ENCODE data around the gene CYB5R2. TPM values are rescaled to one million over a fixed set of nuclear protein-coding genes. Genes with fewer than 3 reads are reported as not detected.

The CYB5R2 gene
- total RNA-seq, 3 donors from 2014 or later (not counting 1 experiment from before 2014, with no cell fraction given): 0.31 to 1.2 (median 0.55) TPM

DNA sequence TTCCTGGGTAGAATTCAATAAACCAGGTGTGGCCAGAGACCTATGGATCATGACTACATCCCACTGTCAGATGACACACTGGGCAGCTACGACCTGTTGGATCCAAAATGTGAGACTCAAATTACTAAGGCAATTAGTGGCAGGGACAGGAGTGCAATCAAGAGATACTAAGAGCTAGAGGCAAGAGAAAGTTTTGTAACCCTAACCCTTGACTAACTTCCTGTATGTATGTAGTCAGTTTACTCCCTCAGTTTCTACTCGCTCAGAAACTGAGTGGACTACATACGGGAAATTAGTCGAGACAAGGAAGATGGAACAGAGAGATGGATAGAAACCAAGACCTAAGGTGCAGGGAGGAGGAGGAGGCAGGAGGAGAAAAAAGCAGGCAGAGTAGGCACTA, 2.7 kb downstream of the CYB5R2 start:
- Mint-ChIP-seq H3K9me3 (no peaks in the 10 kb centered on the region), H3K4me1 (peaks cover 0 to 18% of the 10 kb centered on the region in 2 donors), H3K27me3 (ENCODE audit: low read depth in 2 of 2) (peaks cover 27 to 31% of the 10 kb centered on the region in 2 donors), H3K27ac (no peak overlapping the region), H3K36me3 (no peaks in the 10 kb centered on the region), H3K4me3 (no peak overlapping the region)
- intact Hi-C loops (cut with micrococcal nuclease): no loop called here
- peaks cover 16% of the 10 kb centered on the region for H3K27me3 ChIP-seq (ENCODE audit: control insufficient read depth, insufficient read depth, low read length)
- TF ChIP-seq CTCF (IDR thresholded peaks at IDR 0.05): no peak
- no peaks in the 10 kb centered on the region for H3K9me3 ChIP-seq (ENCODE audit: control insufficient read depth, insufficient read depth, low read length)
- 79% methylated on average over 4 of the region's 4 CpGs for WGBS (ENCODE audit: insufficient coverage)
- no peaks in the 10 kb centered on the region for H3K36me3 ChIP-seq (ENCODE audit: control insufficient read depth, insufficient read depth, low read length)
- no peak overlapping the region for H3K27ac ChIP-seq (ENCODE audit: low read length)
- no peak for ATAC-seq
- H3K4me1 ChIP-seq (ENCODE audit: control insufficient read depth, insufficient read depth, low read length): peaks cover 21% of the 10 kb centered on the region
- no peak for DNase-seq
- no peak overlapping the region for H3K4me3 ChIP-seq (ENCODE audit: low read length)

DNA sequence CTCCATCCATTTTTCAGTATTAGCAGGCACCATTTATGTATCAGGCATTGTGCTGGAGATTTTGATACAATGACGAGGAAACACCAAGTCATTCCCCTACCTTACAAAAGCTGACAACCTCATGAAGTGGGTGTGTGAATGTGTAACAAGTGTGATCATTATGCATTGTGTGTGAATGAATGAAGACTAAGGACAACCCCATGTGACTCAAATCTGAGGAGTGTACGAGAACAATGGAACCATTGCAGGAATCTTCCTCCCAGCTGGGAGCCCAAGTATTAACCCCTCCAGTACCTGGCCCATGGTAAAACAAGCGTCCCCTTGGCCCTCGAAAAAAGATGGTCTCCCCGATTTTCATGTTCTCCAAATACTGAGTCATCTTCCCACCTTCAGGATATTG, 4.4 kb downstream of the CYB5R2 start:
- H3K9me3 ChIP-seq (ENCODE audit: control insufficient read depth, insufficient read depth, low read length): no peaks in the 10 kb centered on the region
- Mint-ChIP-seq H3K27me3 (ENCODE audit: low read depth in 2 of 2) (peaks cover 12 to 17% of the 10 kb centered on the region in 2 donors), H3K27ac (no peak overlapping the region), H3K36me3 (no peaks in the 10 kb centered on the region), H3K4me3 (no peak overlapping the region), H3K4me1 (peaks cover 0 to 14% of the 10 kb centered on the region in 2 donors), H3K9me3 (no peaks in the 10 kb centered on the region)
- H3K4me1 ChIP-seq (ENCODE audit: control insufficient read depth, insufficient read depth, low read length): peaks cover 19% of the 10 kb centered on the region
- peaks cover 8% of the 10 kb centered on the region for H3K27me3 ChIP-seq (ENCODE audit: control insufficient read depth, insufficient read depth, low read length)
- ATAC-seq (no peak), DNase-seq (no peak)
- H3K27ac ChIP-seq (ENCODE audit: low read length): no peak overlapping the region
- no peaks in the 10 kb centered on the region for H3K36me3 ChIP-seq (ENCODE audit: control insufficient read depth, insufficient read depth, low read length)
- intact Hi-C loops (cut with micrococcal nuclease): no loop called here
- 90% methylated on average over 2 of the region's 5 CpGs for WGBS (ENCODE audit: insufficient coverage)
- no peak for TF ChIP-seq CTCF (IDR thresholded peaks at IDR 0.05)
- no peak overlapping the region for H3K4me3 ChIP-seq (ENCODE audit: low read length)

- H3K4me1 ChIP-seq (ENCODE audit: control insufficient read depth, insufficient read depth, low read length): peaks cover 16% of the 10 kb centered on the region
- H3K4me3 Mint-ChIP-seq: no peak overlapping the region
- no peak for ATAC-seq
- DNase-seq: no peak
- H3K4me1 Mint-ChIP-seq: peaks cover 0 to 13% of the 10 kb centered on the region in 2 donors
- H3K27me3 Mint-ChIP-seq (ENCODE audit: low read depth in 2 of 2): peaks cover 12 to 15% of the 10 kb centered on the region in 2 donors
- H3K9me3 Mint-ChIP-seq: no peaks in the 10 kb centered on the region
- no peak overlapping the region for H3K27ac Mint-ChIP-seq
- H3K4me3 ChIP-seq (ENCODE audit: low read length): no peak overlapping the region
- no peaks in the 10 kb centered on the region for H3K9me3 ChIP-seq (ENCODE audit: control insufficient read depth, insufficient read depth, low read length)
- no peak overlapping the region for H3K27ac ChIP-seq (ENCODE audit: low read length)
- H3K27me3 ChIP-seq (ENCODE audit: control insufficient read depth, insufficient read depth, low read length): peaks cover 8% of the 10 kb centered on the region
- 85% methylated on average over 7 of the region's 7 CpGs for WGBS (ENCODE audit: insufficient coverage)
- TF ChIP-seq CTCF (IDR thresholded peaks at IDR 0.05): no peak
- no peaks in the 10 kb centered on the region for H3K36me3 Mint-ChIP-seq
- intact Hi-C loops (cut with micrococcal nuclease): no loop called here
- no peaks in the 10 kb centered on the region for H3K36me3 ChIP-seq (ENCODE audit: control insufficient read depth, insufficient read depth, low read length)
Observed at GRCh38 chr11:7668464-7668863, 4.8 kb downstream of the CYB5R2 start.

GRCh38 chr11:7667460-7667859, 5.8 kb downstream of the CYB5R2 start:
- H3K9me3 Mint-ChIP-seq: no peaks in the 10 kb centered on the region
- H3K4me1 Mint-ChIP-seq: peaks cover 0 to 7% of the 10 kb centered on the region in 2 donors
- intact Hi-C loops (cut with micrococcal nuclease): no loop called here
- H3K36me3 Mint-ChIP-seq: no peaks in the 10 kb centered on the region
- H3K27me3 ChIP-seq (ENCODE audit: control insufficient read depth, insufficient read depth, low read length): peaks cover 1% of the 10 kb centered on the region
- H3K27me3 Mint-ChIP-seq (ENCODE audit: low read depth in 2 of 2): peaks cover 8 to 10% of the 10 kb centered on the region in 2 donors
- DNase-seq (no peak), ATAC-seq (no peak)
- no peak overlapping the region for H3K27ac Mint-ChIP-seq
- H3K4me1 ChIP-seq (ENCODE audit: control insufficient read depth, insufficient read depth, low read length): peaks cover 6% of the 10 kb centered on the region
- no peak for TF ChIP-seq CTCF (IDR thresholded peaks at IDR 0.05)
- no peak overlapping the region for H3K27ac ChIP-seq (ENCODE audit: low read length)
- no peak overlapping the region for H3K4me3 Mint-ChIP-seq
- H3K4me3 ChIP-seq (ENCODE audit: low read length): no peak overlapping the region
- WGBS (ENCODE audit: insufficient coverage): 96% methylated on average over 2 of the region's 2 CpGs
- H3K36me3 ChIP-seq (ENCODE audit: control insufficient read depth, insufficient read depth, low read length): no peaks in the 10 kb centered on the region
- no peaks in the 10 kb centered on the region for H3K9me3 ChIP-seq (ENCODE audit: control insufficient read depth, insufficient read depth, low read length)

All from natural killer cell (primary cell).